PC-9 (cell line): ENCODE results near the gene UNC45A. TPM values are rescaled to one million over a fixed set of nuclear protein-coding genes. Genes with fewer than 3 reads are reported as not detected.
A peak's percentile ranks its signal among the peaks of the same experiment; 100 is the strongest.

ENCODE experiments used
- BruUV-seq: library from RNA; stranded (reverse); fragments of 400-500 nt; replicated peaks from 2 replicates; lab custom pipeline; 2021; lab: Mats Ljungman, UMichigan
- CTCF ChIA-PET: fragments of 300-600 bp; sonication (Branson Sonifier 250); formaldehyde crosslinking; loops from one replicate; lab custom pipeline; 2022; ENCODE audit warnings: antibody characterized with exemption; lab: Charles Lee
- POLR2A ChIA-PET: fragments of 300-600 bp; sonication (Branson Sonifier 250); formaldehyde crosslinking; loops from one replicate; lab custom pipeline; 2022; ENCODE audit warnings: antibody characterized with exemption; ENCODE audit not compliant: unreplicated experiment; lab: Charles Lee
- DNase-seq, 2 experiments: peaks; one replicate each; pipeline versions ENCODE4 v3.0.0 to v3.0.0-alpha.2; 2015 to 2022; ENCODE audit warnings: mixed read lengths in 1 of 2
- H2AFZ ChIP-seq: fragments of 200-600 bp; sonication (generic); 2 replicates; pipeline ENCODE4 v1.8.1; 2017; ENCODE audit warnings: antibody characterized with exemption
- H3F3A ChIP-seq: fragments of 200-600 bp; sonication (generic); 2 replicates; pipeline ENCODE4 v1.8.1; 2017; ENCODE audit warnings: antibody characterized with exemption, mild to moderate bottlenecking, low read depth; ENCODE audit not compliant: insufficient read depth
- H3K27ac ChIP-seq: fragments of 200-600 bp; sonication (generic); 2 replicates; pipeline ENCODE4 v1.6.1; 2016; ENCODE audit warnings: mixed run types
- H3K27me3 ChIP-seq: fragments of 200-600 bp; sonication (generic); 2 replicates; pipeline ENCODE4 v1.6.1; 2016; ENCODE audit warnings: low read depth, mixed run types; ENCODE audit not compliant: insufficient read depth
- H3K36me3 ChIP-seq: fragments of 200-600 bp; sonication (generic); 2 replicates; pipeline ENCODE4 v1.6.1; 2016; ENCODE audit warnings: low read depth, mixed run types
- H3K4me1 ChIP-seq: fragments of 200-600 bp; sonication (generic); replicated peaks from 2 replicates; pipeline ENCODE4 v1.6.1; 2016; ENCODE audit warnings: mixed run types; ENCODE audit not compliant: insufficient read depth
- H3K4me2 ChIP-seq: fragments of 200-600 bp; sonication (generic); 2 replicates; pipeline ENCODE4 v1.6.1; 2017; ENCODE audit warnings: mixed run types
- H3K4me3 ChIP-seq: fragments of 200-600 bp; sonication (generic); 2 replicates; pipeline ENCODE4 v1.6.1; 2016; ENCODE audit warnings: mixed run types
- H3K79me2 ChIP-seq: fragments of 200-600 bp; sonication (generic); 2 replicates; pipeline ENCODE4 v1.6.1; 2017; ENCODE audit warnings: low read depth, mixed run types
- H3K9me2 ChIP-seq: fragments of 200-600 bp; sonication (generic); 2 replicates; pipeline ENCODE4 v1.8.1; 2017; ENCODE audit warnings: mild to moderate bottlenecking; ENCODE audit not compliant: insufficient read depth
- H3K9me3 ChIP-seq: fragments of 200-600 bp; sonication (generic); 2 replicates; pipeline ENCODE4 v1.8.1; 2016; ENCODE audit warnings: low read depth; ENCODE audit not compliant: insufficient read depth
- H4K20me1 ChIP-seq: fragments of 200-600 bp; sonication (generic); 2 replicates; pipeline ENCODE4 v1.8.1; 2017; ENCODE audit not compliant: insufficient read depth
- EZH2 ChIP-seq: fragments of 200-600 bp; sonication (generic); IDR thresholded peaks from 2 replicates; pipeline ENCODE4 v1.8.0; 2017; ENCODE audit warnings: antibody characterized with exemption, low read depth
- intact Hi-C: fragments of 100-400 bp; cut with micrococcal nuclease; formaldehyde crosslinking; loops from one replicate; pipeline ENCODE4 v1.10.0; 2022; ENCODE audit not compliant: unreplicated experiment
- total RNA-seq: library from RNA; stranded (reverse); gene quantifications from 2 replicates; pipeline ENCODE4 v1.2.3, GENCODE V29; 2021
- TF ChIP-seq, protein P1 (sequence below): fragments of 200-600 bp; sonication (generic); conservative IDR thresholded peaks from 2 replicates; pipeline ENCODE4 v1.6.1; 2017; ENCODE audit warnings: mixed run types, antibody characterized with exemption, mild to moderate bottlenecking, moderate library complexity

Gene UNC45A
- total RNA-seq, 1 experiment from 2014 or later = 81.8 TPM

DNA sequence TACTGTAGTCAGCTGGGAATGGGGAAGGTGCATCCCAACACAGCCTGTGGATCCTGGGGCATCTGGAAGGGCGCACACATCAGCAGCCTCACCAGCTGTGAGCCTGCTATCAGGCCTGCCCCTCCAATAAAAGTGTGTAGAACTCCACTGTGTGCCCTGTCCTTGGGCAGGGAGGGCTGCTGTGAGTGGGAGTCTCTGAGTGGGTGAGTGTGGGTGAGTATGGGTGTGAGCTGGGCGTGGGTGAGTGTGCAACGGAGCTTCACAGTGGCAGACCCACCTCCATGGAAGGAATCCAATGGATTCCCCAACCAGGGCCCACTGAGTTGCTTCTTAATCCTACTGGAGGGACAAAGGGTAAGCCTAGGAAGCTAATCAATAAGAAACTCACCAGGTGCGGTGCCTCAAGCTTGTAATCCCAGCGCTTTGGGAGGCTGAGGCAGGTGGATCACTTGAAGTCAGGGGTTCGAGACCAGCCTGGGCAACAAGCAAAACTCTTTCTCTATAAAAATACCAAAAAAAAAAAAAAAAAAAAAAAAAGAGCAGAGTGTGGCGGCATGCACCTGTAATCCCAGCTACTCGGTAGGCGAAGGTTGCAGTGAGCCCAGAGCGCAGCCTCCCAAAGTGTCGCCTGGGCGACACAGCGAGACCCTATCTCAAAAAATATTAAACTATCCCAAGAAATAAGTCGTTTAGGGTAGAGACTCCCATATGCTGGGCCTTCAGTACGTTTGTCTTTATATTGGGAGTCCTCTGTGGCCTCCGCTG, 19.0 kb downstream of the UNC45A start:
- CTCF ChIA-PET = no interaction called here
- Histone ChIP-seq H4K20me1 (no peaks in the 10 kb centered on the region; the same call in 1 of the 2 replicates), H3K9me2 (no peaks in the 10 kb centered on the region), H3K9me3 (no peaks in the 10 kb centered on the region), H2AFZ (peak overlapping the region; percentile 100; the same call in 1 of the 2 replicates), H3F3A (peaks cover 18% of the 10 kb centered on the region), H3K36me3 (no peaks in the 10 kb centered on the region; the same call in 1 of the 2 replicates), H3K4me1 (peaks cover 16% of the 10 kb centered on the region), H3K79me2 (peaks cover 25% of the 10 kb centered on the region), H3K4me3 (peak overlapping the region; percentile 98), H3K27me3 (no peaks in the 10 kb centered on the region), H3K4me2 (peak overlapping the region; percentile 83), H3K27ac (no peak overlapping the region)
- no peak for TF ChIP-seq EZH2
- TF ChIP-seq, protein P1, sequence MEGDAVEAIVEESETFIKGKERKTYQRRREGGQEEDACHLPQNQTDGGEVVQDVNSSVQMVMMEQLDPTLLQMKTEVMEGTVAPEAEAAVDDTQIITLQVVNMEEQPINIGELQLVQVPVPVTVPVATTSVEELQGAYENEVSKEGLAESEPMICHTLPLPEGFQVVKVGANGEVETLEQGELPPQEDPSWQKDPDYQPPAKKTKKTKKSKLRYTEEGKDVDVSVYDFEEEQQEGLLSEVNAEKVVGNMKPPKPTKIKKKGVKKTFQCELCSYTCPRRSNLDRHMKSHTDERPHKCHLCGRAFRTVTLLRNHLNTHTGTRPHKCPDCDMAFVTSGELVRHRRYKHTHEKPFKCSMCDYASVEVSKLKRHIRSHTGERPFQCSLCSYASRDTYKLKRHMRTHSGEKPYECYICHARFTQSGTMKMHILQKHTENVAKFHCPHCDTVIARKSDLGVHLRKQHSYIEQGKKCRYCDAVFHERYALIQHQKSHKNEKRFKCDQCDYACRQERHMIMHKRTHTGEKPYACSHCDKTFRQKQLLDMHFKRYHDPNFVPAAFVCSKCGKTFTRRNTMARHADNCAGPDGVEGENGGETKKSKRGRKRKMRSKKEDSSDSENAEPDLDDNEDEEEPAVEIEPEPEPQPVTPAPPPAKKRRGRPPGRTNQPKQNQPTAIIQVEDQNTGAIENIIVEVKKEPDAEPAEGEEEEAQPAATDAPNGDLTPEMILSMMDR = no peak
- DNase-seq = no peak
- POLR2A ChIA-PET = interaction anchor here (0.7 to 1.2 kb wide), 2 partner anchors 18 to 19 kb away, joined by 4 to 9 read pairs; partner anchors contain the start of gene UNC45A
- no TSS peak for BruUV-seq
- intact Hi-C loops = no loop called here

DNA sequence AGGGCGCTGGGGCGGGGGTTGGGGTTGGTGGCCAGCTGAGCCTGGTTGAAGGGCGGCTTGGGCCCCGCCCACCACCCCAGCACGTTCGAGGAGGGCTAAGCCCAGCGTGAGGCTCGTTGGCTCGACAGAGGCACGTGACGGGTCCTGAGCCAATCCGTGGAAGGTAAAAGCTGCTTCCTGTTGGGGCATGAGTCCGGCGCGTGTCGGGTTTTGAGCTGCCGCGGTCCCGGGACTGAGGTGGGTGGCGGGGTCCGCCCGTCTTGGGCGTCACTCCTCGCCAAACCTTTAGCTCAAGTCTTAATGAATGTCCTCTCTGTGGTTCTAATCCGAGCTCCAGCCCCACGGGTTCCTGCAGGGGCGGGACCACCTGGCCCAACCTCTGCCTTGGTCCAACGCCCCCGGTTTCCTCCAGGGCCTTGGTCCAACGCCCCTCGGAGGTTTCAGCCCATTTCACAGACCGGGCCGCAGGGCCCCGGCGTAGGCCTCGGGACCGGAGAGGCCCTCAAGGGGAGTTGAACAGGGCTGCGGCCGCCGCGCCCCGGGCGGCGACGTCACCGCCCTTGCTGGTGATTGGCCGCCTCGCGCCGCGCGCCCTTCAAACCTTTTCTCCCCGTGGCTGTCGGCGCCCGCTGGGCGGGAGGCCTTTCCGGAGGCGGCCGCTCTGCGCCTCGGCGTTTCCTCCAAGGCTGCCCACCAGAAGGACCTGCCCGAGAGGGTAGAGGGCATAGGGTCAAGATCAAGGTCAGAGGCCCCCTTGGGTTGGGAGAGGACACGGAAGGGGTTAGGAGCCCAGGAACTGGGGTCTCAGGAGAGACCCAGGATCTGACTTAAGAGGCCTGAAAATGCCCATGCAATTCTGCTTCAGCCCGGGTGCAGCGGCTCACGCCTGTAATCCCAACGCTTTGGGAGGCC, 19.9 kb downstream of the UNC45A start, which contains the start of gene RCCD1:
TSS of gene RCCD1 (plus strand) at position 173 of the 912 bp plus-strand sequence. CDS start 1,851 bp downstream, outside the sequence.
- peak; percentile 90 to 92 for DNase-seq
- intact Hi-C loops = loop anchor here (5.0 kb wide), 2 partner anchors 77 to 317 kb away; no protein-coding TSS in a partner anchor
- no peak for TF ChIP-seq EZH2
- TF ChIP-seq, protein P1 = no peak
- peak within 1 kb of the TSS; percentile 88 for H3K27ac ChIP-seq
- H3K4me2 ChIP-seq = peak within 1 kb of the TSS; percentile 83
- H3K4me1 ChIP-seq = peaks cover 10% of the 10 kb centered on the region
- H3K36me3 ChIP-seq = no peaks in the 10 kb centered on the region
- H2AFZ ChIP-seq = peak within 1 kb of the TSS; percentile 100
- H3K79me2 ChIP-seq = peaks cover 25% of the 10 kb centered on the region
- no peaks in the 10 kb centered on the region for H3K27me3 ChIP-seq
- no peaks in the 10 kb centered on the region for H3K9me2 ChIP-seq
- peaks cover 18% of the 10 kb centered on the region for H3F3A ChIP-seq
- TSS peak; percentile 58 for BruUV-seq
- CTCF ChIA-PET = interaction anchor here (0.7 kb wide), 1 partner anchor 78 kb away, joined by 4 read pairs; no protein-coding TSS in a partner anchor
- H4K20me1 ChIP-seq = no peaks in the 10 kb centered on the region; the same call in 1 of the 2 replicates
- H3K9me3 ChIP-seq = no peaks in the 10 kb centered on the region
- POLR2A ChIA-PET = interaction anchor here (0.6 to 1.2 kb wide), 4 partner anchors 19 to 67 kb away, joined by 4 to 9 read pairs (median 6); partner anchors contain the start of gene UNC45A
- H3K4me3 ChIP-seq = peak within 1 kb of the TSS; percentile 98
